Measurements from ENCODE around the gene SLC39A6.
"Not testable (repeated sequence)": the region's sequence is repeated elsewhere in the genome, so short reads cannot be mapped to it uniquely, and the experiment has no call there.

Gene SLC39A6, protein sequence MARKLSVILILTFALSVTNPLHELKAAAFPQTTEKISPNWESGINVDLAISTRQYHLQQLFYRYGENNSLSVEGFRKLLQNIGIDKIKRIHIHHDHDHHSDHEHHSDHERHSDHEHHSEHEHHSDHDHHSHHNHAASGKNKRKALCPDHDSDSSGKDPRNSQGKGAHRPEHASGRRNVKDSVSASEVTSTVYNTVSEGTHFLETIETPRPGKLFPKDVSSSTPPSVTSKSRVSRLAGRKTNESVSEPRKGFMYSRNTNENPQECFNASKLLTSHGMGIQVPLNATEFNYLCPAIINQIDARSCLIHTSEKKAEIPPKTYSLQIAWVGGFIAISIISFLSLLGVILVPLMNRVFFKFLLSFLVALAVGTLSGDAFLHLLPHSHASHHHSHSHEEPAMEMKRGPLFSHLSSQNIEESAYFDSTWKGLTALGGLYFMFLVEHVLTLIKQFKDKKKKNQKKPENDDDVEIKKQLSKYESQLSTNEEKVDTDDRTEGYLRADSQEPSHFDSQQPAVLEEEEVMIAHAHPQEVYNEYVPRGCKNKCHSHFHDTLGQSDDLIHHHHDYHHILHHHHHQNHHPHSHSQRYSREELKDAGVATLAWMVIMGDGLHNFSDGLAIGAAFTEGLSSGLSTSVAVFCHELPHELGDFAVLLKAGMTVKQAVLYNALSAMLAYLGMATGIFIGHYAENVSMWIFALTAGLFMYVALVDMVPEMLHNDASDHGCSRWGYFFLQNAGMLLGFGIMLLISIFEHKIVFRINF

DNA sequence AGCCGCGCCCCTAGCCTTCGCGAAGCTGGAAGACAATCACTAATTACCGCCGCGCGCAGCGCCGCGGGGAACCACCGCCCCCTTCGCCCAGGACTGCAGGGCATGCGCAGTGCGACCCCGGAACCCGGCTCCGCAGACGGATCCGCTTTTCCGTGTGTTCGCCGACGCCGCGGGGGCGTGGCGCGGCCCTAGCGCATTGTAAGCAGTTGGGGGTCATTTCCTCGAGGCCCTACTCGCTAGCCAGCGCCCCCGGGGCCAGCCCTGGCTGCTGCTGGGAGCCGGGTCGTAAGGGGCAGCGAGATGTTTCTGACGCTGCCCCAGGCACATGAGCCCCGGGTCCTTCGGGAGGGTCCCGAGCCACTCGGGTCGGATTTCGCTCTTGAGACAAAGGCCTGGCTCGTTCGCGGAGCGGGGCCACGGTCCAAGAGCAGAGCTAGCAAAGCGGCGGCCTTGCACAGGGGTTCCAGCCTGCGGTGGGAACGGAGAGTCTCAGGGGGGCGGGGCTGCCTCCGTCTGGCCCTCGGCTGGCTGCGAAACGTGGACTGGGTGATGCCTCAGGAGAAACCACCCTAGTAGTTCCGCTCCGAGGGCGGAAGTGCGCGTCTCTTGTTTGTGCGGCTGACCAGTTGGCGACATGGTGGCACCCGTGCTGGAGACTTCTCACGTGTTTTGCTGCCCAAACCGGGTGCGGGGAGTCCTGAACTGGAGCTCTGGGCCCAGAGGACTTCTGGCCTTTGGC, at the start of gene SLC39A6, which contains the start of gene ELP2:
SLC39A6 (minus strand) TSS at position 41 of the 739 bp plus-strand sequence. CDS start 2,333 bp downstream, outside the sequence.
ELP2 (plus strand) TSS at position 600 of the 739 bp plus-strand sequence; CDS start at position 635, 35 bp downstream.
- in situ Hi-C loops (cut with MboI; ENCODE audit: low sequenced_read_pairs, unreplicated experiment), result no loop called here
- DNase-seq (ENCODE audit: low spot score), result peak; percentile 98
- TF ChIP-seq, protein P1, sequence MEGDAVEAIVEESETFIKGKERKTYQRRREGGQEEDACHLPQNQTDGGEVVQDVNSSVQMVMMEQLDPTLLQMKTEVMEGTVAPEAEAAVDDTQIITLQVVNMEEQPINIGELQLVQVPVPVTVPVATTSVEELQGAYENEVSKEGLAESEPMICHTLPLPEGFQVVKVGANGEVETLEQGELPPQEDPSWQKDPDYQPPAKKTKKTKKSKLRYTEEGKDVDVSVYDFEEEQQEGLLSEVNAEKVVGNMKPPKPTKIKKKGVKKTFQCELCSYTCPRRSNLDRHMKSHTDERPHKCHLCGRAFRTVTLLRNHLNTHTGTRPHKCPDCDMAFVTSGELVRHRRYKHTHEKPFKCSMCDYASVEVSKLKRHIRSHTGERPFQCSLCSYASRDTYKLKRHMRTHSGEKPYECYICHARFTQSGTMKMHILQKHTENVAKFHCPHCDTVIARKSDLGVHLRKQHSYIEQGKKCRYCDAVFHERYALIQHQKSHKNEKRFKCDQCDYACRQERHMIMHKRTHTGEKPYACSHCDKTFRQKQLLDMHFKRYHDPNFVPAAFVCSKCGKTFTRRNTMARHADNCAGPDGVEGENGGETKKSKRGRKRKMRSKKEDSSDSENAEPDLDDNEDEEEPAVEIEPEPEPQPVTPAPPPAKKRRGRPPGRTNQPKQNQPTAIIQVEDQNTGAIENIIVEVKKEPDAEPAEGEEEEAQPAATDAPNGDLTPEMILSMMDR (IDR thresholded peaks at IDR 0.05; ENCODE audit: borderline replicate concordance, control extremely low read depth, extremely low read depth, insufficient read depth, missing control alignments), result no peak

DNA sequence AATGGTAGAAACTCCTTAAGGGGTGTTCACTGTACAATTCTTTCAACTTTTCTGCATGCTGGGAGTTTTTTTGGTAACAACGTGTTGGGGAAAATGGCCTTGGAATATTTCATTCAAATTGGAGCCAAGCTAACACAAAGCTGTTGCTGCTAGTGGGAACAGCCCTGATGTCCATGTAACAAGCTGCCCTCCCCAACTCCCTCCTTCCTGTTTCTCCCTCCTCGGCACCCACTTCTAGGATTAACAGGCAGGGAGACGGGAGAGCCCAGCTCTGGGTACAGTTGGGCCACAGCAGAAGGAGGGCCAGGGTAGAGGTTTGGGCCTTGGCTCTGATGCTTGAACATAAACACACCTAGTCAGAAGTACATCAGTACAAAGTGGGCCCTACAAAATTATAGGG, 48.8 kb upstream of the SLC39A6 start:
- DNase-seq (ENCODE audit: low spot score), result no peak
- TF ChIP-seq, protein P1 (IDR thresholded peaks at IDR 0.05; ENCODE audit: borderline replicate concordance, control extremely low read depth, extremely low read depth, insufficient read depth, missing control alignments), result no peak
- in situ Hi-C loops (cut with MboI; ENCODE audit: low sequenced_read_pairs, unreplicated experiment), result no loop called here

DNA sequence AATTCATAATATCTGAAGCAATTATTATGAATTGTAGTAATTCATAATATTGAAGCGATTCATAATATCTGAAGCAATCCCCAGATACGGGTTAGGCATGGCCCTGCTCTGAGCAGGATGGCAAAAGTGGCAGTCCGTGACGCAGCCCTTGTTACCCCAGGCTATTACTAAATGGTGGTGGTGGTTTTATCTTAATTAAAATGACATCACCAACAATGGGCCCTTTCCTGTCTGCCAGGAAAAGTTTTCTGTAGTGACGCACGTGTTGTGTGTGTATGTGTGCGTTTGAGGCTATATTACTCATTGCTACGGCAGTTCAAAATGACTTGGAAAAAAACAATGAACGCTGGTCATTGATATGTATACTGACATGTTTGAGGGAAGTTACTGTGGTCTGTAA, 47.6 kb upstream of the SLC39A6 start:
- DNase-seq (ENCODE audit: low spot score), result no peak
- TF ChIP-seq, protein P1 (IDR thresholded peaks at IDR 0.05; ENCODE audit: borderline replicate concordance, control extremely low read depth, extremely low read depth, insufficient read depth, missing control alignments), result no peak
- in situ Hi-C loops (cut with MboI; ENCODE audit: low sequenced_read_pairs, unreplicated experiment), result no loop called here

DNA sequence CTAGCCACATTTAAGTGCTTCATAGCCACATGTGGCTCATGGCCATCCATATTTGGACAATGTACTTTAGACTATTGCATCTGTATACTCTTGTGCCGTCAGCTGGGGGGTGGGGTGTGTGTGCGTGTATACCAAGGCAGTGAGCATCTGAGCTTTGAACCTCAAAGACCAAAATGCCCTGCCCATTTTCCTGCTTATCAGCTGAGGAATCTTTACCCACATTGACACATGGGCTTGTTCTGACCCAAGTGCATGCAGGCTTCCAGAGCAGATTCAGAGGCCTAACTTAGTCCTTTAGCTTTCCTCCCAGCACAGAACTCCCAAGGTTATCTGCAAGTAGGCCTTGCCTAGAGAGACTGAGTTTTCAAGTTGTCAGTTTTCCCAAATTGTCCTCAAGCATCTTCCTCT, 47.0 kb upstream of the SLC39A6 start:
- in situ Hi-C loops (cut with MboI; ENCODE audit: low sequenced_read_pairs, unreplicated experiment), result no loop called here
- TF ChIP-seq, protein P1 (IDR thresholded peaks at IDR 0.05; ENCODE audit: borderline replicate concordance, control extremely low read depth, extremely low read depth, insufficient read depth, missing control alignments), result no peak

DNA sequence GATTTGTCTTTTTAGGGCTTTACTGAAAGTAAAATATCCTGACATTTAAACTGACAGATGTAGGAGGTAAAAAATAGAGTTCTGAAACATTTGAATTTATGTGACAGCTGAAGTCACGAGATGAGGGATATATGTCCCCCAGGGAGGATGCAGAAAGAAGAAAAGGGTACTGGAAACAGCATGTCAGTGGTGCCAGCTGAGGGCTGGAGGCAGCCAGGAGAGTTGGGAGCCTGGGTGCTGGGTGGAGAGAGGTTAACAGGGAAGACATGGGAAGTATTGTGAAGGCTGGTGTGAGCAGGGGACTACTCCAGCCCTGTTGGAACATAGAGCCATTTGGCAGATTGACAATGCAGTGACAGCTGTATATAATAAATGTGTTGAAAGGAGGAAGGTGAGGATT, 46.3 kb upstream of the SLC39A6 start:
- in situ Hi-C loops (cut with MboI; ENCODE audit: low sequenced_read_pairs, unreplicated experiment), result no loop called here
- TF ChIP-seq, protein P1 (IDR thresholded peaks at IDR 0.05; ENCODE audit: borderline replicate concordance, control extremely low read depth, extremely low read depth, insufficient read depth, missing control alignments), result no peak
- no peak for DNase-seq (ENCODE audit: low spot score)

More for the DNA sequence above, 47.0 kb upstream of the SLC39A6 start:
- DNase-seq (ENCODE audit: low spot score), result no peak

DNA sequence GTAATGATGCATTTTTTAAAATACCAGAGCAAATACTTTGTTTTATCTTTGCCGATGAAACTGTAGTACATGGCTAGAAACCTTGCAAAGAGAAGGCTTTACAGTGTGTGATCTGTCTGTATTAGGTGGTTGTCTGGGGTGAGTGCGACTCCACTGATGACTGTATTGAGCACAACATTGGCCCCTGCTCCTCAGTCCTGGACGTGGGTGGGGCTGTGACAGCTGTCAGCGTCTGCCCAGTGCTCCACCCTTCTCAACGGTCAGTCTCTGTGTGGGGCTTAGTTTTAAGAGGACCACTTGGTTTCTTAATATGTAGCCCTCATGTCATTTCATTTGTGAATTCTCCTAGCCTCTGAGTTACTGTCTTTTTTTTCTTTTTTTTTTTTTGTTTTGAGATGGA, 40.8 kb upstream of the SLC39A6 start:
- DNase-seq (ENCODE audit: low spot score), result no peak
- TF ChIP-seq, protein P1 (IDR thresholded peaks at IDR 0.05; ENCODE audit: borderline replicate concordance, control extremely low read depth, extremely low read depth, insufficient read depth, missing control alignments), result no peak
- in situ Hi-C loops (cut with MboI; ENCODE audit: low sequenced_read_pairs, unreplicated experiment), result no loop called here

DNA sequence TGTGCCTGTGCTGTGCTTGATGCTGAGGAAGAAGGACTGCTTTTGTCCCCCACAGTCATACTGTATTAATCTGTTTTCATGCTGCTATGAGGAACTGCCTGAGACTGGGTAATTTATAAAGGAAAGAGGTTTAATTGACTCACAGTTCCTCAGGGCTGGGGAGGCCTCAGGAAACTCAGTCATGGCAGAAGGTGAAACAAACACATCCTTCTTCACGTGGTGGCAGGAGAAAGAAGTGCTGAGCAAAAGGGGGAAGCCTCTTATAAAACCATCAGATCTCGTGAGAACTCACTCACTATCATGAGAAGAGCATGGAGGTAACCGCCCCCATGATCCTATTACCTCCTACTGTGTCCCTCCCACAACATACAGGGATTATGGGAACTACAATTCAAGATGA, 39.2 kb upstream of the SLC39A6 start:
- in situ Hi-C loops (cut with MboI; ENCODE audit: low sequenced_read_pairs, unreplicated experiment); DNase-seq (ENCODE audit: low spot score): not testable (repeated sequence)
